ENCODE results near the gene ZC3HAV1.
"Not testable (repeated sequence)": the region's sequence is repeated elsewhere in the genome, so short reads cannot be mapped to it uniquely, and the experiment has no call there.

ZC3HAV1 gene

DNA sequence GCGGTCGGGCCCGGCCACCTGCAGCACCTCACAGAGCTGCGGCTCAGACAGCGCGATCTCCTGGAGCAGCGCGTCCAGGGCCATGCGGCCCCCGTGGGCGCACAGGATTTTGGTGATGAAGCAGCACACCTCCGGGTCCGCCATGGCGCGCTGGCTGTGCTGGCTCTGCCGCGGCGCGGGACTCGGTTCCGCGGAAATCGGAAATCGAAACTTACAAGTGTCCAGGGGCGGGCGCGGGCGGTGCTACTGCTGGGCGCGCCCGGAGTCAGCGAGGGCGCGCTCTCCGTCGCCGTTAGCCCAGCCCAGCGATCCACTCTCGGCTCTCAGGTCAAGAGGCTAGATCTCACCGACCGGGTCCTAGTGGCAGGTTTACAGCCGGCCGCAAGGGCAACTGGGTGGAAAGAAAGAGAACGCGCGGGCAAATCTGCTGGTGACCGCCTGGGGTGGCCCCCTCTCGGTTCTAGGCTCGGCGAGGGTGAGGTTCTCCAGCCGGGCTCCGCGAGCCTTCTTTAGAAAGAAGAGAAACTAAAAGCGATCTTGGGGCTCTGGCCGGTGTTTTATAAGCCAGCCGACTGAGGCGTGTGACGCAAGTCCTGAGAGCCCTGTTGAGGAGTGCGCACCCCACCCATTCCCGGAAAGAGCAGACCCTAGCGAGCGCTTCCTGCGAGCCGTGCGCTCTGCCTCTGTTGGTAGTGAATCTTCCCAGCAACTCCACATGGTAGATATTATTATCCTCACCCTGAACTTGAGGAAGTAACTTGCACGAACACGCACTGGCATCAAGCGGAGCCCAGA is at the start of gene ZC3HAV1:
Gene ZC3HAV1 (minus strand): TSS at position 533 of the 795 bp plus-strand sequence. CDS start 389 bp downstream, at position 144.
- no peak for DNase-seq (ENCODE audit: low read depth, low spot score)

DNA sequence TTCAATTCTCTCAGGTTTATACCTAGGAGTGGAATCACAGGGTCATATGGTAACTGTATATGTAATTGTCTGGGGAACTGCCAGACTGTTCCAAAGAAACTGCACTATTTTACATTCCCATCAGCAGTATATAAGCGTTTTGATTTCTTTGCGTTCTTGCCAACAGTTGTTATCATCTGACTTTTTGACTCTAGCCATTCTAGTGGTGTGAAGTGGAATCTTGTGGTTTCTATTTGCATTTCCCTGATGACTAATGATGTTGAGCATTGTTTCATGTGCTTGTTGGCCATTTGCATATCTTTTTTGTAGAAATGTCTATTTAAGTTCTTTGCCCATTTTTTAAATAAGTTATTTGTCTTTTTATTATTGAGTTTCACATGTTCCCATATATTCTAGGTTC is 44.3 kb upstream of the ZC3HAV1 start:
- no peak for DNase-seq (ENCODE audit: low read depth, low spot score)

DNA sequence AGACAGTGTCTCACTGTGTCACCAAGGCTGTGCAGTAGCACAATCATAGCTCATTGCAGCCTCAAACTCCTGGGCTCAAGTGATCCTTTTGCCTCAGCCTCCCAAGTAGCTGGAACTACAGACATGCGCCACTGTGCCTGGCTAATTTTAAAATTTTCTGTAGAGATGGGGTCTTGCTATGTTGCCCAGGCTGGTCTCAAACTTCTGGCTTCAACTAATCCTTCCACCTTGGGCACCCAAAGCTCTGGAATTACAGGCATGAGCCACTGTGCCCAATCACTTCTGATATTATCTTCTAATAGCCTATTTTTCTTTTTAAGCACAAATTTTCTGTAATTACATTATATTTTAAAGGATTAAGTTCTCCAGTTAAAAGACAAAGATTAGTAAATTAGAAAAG is 42.6 kb upstream of the ZC3HAV1 start:
- DNase-seq (ENCODE audit: low read depth, low spot score): no peak

DNA sequence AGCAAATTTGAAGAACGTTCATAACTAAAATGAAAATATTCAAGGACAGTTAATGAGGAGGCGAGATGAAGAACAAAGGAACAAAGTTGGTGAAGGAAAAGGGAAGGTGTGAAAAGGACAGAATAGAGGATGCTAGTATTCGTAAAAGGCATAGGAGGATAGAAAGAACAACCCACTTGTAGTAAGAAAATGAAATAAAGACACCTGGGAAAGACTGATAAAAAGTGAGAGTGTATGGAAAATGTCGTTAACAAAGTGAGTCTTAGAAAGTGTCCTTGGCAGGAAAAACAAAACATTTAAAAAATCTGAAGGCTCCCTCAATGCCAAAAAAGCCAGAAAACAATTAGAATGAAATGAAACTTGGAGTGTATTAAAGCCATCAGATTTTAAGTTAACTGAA is 29.6 kb upstream of the ZC3HAV1 start:
- DNase-seq (ENCODE audit: low read depth, low spot score): no peak

DNA sequence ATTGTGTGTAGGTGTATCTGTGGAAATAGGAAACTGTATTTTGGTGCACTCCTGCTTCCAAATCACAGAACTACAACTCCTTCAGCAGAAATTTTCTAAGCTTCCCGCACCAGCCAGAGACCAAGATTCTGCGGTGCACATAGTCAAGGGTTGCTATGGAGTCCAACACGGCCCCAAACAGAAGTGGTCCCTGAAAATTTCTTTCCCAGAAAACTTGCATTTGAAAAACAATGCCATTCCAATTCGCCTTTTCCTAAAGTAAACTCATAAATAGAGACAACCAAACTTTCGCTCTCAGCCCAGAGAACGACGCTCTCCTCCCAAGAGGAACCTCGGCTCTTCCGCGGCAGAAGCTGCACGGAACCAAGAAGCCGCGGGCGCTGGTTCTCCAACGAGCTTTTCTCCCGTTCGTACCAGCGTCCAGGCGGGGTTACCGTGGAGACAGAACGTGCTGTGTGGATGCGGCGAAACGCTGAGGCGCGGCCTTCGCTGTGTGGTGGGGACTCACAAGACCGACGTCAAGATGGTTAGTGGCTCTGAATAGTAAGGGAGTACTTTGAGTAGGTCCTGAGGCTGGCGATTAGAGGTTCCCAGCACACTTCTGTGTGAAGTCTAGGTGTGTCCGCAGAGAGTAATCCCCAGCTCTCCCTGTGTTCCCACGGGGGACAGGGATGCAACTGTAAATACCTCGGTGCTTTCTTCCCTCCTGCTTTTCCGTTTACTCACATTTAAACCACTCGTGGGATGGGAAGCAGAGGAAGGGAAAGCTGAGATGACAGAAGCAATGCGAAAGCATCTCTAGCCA is 24.0 kb upstream of the ZC3HAV1 start:
- peak; percentile 48 for DNase-seq (ENCODE audit: low read depth, low spot score)

GRCh38 chr7:139132887-139133286 is 23.4 kb upstream of the ZC3HAV1 start:
- no peak for DNase-seq (ENCODE audit: low read depth, low spot score)

GRCh38 chr7:139131601-139132041 is 22.1 kb upstream of the ZC3HAV1 start:
- DNase-seq (ENCODE audit: low read depth, low spot score): no peak

DNA sequence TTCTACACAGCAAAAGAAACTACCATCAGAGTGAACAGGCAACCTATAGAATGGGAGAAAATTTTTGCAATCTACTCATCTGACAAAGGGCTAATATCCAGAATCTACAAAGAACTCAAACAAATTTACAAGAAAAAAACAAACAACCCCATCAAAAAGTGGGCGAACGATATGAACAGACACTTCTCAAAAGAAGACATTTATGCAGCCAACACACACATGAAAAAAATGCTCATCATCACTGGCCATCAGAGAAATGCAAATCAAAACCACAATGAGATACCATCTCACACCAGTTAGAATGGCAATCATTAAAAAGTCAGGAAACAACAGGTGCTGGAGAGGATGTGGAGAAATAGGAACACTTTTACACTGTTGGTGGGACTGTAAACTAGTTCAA is 20.3 kb upstream of the ZC3HAV1 start:
- not testable (repeated sequence) for DNase-seq (ENCODE audit: low read depth, low spot score)

- no peak for DNase-seq (ENCODE audit: low read depth, low spot score)
Measured at GRCh38 chr7:139127648-139128047, 18.1 kb upstream of the ZC3HAV1 start.

GRCh38 chr7:139125657-139126056 is 16.1 kb upstream of the ZC3HAV1 start:
- DNase-seq (ENCODE audit: low read depth, low spot score): no peak

DNA sequence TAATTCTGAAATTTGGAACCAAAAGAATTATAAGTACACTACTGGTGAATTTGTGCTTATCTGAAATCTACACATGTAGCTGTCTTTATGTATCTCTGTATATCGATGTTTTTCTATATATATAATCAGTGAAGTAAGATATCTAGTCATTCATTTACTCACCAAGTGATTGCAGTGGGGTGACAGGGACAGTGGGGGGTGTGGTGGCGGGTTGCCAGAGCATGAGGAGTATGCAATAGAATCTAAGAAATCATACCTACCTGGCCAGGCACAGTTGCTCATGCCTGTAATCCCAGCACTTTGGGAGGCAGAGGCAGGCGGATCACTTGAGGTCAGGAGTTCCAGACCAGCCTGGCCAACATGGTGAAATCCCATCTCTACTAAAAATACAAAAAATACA is 15.5 kb upstream of the ZC3HAV1 start:
- DNase-seq (ENCODE audit: low read depth, low spot score): not testable (repeated sequence)

DNA sequence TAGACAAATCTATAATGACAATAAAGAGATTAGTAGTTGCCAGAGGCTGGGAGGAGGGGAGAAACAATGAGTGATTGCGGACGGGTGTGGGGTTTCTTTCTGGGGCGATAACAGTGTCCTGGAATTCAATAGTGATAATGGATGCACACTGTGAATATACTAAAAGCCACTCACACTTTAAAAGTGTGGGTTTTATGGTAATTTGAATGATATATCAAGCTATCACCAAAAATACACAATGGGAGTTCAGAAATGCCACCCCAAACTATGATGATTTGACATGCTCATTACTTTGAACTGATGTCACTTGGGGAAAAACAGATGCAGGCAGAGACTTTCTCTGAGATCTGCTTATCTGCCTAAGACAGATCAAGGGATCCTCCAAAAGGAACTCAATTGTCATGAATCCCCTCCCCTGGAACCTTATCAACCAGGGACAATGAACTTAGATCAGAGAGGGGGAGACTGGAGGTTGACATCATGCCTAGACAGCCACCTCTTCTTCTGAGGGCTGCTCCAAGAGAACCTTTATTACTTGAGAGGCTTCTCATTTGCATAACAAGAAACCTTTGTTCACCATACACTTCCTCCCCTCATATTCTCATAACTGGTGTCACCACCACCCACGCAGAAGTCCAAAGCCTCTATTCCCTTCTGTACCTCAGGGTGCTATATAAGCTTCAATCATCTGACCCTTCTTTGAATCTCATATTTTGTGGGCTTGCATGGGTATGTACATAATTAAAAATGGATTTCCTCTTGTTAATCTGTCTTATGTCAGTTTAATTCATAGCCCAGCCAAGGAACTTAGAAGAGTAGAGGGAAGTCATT is 14.8 kb upstream of the ZC3HAV1 start:
- no peak for DNase-seq (ENCODE audit: low read depth, low spot score)

- DNase-seq (ENCODE audit: low read depth, low spot score): no peak
Measured at GRCh38 chr7:139119486-139119849, 9.9 kb upstream of the ZC3HAV1 start.

DNA sequence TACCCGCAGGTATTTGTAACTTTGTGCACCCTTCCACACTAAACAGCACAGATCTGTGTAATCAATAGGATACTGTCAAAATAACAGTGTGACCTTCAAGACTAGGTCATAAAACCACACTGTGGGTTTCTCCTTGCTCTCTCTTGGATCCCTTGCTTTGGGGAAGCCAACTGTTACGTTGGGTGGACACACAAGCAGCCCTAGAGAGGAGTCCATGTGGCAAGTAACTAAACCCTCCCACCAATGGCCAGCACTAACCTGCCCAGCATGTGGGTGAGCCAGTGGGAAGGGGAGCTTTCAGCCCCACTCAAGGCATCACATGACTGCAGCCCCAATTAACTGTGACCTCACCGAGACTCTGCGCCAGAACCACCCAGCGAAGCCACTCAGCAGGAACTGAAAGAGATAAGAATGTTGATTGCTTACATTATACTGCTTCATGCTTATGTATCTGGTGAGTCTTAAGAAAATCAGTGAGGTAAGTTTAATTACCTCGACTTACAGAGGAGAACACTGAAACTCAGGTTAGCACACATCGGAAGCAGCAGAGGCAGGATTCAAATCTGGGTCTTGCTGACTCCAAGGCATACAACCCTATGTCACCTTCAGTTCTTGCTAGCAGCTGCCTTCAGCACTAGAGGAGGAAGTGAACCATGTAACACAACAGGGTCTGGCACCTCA is 9.4 kb upstream of the ZC3HAV1 start:
- DNase-seq (ENCODE audit: low read depth, low spot score): no peak

- no peak for DNase-seq (ENCODE audit: low read depth, low spot score)
Measured at GRCh38 chr7:139118234-139118804, 8.8 kb upstream of the ZC3HAV1 start.

GRCh38 chr7:139117599-139118233 is 8.2 kb upstream of the ZC3HAV1 start:
- DNase-seq (ENCODE audit: low read depth, low spot score): no peak

DNA sequence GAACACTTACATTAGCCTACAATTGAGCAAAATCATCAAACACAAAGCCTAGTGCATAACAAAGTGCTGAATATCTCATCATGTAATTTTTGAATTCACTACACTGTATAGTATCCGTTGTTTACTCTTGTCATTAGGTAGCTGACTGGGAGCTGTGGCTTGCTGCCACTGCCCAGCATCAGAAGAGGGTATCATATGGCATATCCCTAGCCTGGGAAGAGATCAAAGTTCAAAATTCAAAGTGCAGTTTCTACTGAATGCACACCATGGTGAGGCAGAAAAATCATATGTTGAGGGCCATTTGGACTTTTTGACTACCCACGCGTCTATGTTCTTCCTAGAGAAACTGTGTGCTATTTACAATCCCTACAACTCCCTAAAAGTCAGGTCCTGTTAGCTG is 7.5 kb upstream of the ZC3HAV1 start:
- no peak for DNase-seq (ENCODE audit: low read depth, low spot score)

GRCh38 chr7:139115104-139115503 is 5.6 kb upstream of the ZC3HAV1 start:
- no peak for DNase-seq (ENCODE audit: low read depth, low spot score)

- DNase-seq (ENCODE audit: low read depth, low spot score): no peak
Measured at GRCh38 chr7:139114585-139114984, 5.1 kb upstream of the ZC3HAV1 start.

- DNase-seq (ENCODE audit: low read depth, low spot score): no peak
Measured at GRCh38 chr7:139114018-139114417, 4.5 kb upstream of the ZC3HAV1 start.

Measured in iPS DF 19.7 (cell line).